ENCODE results near the gene MARCHF11. TPM values are rescaled to one million over a fixed set of nuclear protein-coding genes. Genes with fewer than 3 reads are reported as not detected.

MARCHF11 gene
- total and polyA plus RNA-seq, 2 of the 8 experiments (the other 6 are each of a cell fraction or from before 2014, with no cell fraction given) = 0.27 to 0.82 TPM

GRCh38 chr5:16065831-16066230 is 113.8 kb downstream of the MARCHF11 start:
- TF ChIP-seq, protein P1, sequence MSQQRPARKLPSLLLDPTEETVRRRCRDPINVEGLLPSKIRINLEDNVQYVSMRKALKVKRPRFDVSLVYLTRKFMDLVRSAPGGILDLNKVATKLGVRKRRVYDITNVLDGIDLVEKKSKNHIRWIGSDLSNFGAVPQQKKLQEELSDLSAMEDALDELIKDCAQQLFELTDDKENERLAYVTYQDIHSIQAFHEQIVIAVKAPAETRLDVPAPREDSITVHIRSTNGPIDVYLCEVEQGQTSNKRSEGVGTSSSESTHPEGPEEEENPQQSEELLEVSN (IDR thresholded peaks at IDR 0.05) = no peak
- TF ChIP-seq EP300 (IDR thresholded peaks at IDR 0.05; ENCODE audit: borderline replicate concordance in 1 of 2, low read depth in 2 of 2, low read length in 2 of 2) (no peak), CHD1 (IDR thresholded peaks at IDR 0.05; ENCODE audit: low read depth, low read length) (no peak)
- Histone ChIP-seq H2BK20ac (ENCODE audit: low read length) (no peak overlapping the region), H2AK5ac (ENCODE audit: low read depth, low read length) (no peak overlapping the region), H3K27me3 (replicated peaks in 1 of 4; ENCODE audit: control insufficient read depth in 3 of 4, extremely low read depth in 1 of 4, insufficient read depth in 3 of 4, low read length in 3 of 4) (peaks cover 0 to 1% (median 0%) of the 10 kb centered on the region in 4 experiments; a peak in 1 of 7 replicates), H2BK5ac (ENCODE audit: low read depth, low read length) (no peak overlapping the region), H3K36me3 (ENCODE audit: control insufficient read depth in 2 of 4, insufficient read depth in 4 of 4, low read length in 3 of 4) (no peaks in the 10 kb centered on the region), H2AFZ (ENCODE audit: low read length) (no peak overlapping the region), H3K27ac (ENCODE audit: low read depth, low read length) (no peak overlapping the region), H2BK12ac (ENCODE audit: low read depth, low read length) (no peak overlapping the region), H3K23ac (ENCODE audit: insufficient read length) (no peak overlapping the region), H4K8ac (ENCODE audit: extremely low read depth, insufficient read depth, low read length) (no peak overlapping the region), H2BK15ac (ENCODE audit: low read length) (no peak overlapping the region), H3K79me2 (ENCODE audit: control insufficient read depth in 1 of 2, insufficient read depth in 2 of 2, low read length in 2 of 2) (no peaks in the 10 kb centered on the region), H4K5ac (ENCODE audit: insufficient read length, low read depth, low read length) (no peak overlapping the region), H4K91ac (replicated peaks; ENCODE audit: insufficient read length, low read length) (no peak overlapping the region), H3K18ac (ENCODE audit: extremely low read depth, low read length) (no peak overlapping the region), H3K23me2 (ENCODE audit: low read depth, low read length) (0 out of 2 replicates have a peak, but pooled peaks cover 2% of the 10 kb centered on the region), H3K56ac (replicated peaks; ENCODE audit: insufficient read length, low read depth, low read length) (no peak overlapping the region), H3K4me2 (ENCODE audit: insufficient read depth in 1 of 2, low read depth in 2 of 2, low read length in 2 of 2) (no peak overlapping the region), H3K4me3 (ENCODE audit: extremely low read depth in 1 of 4, insufficient read depth in 2 of 4, low read depth in 3 of 4, low read length in 4 of 4) (no peak overlapping the region), H4K20me1 (replicated peaks in 1 of 2; ENCODE audit: control insufficient read depth in 1 of 2, insufficient read depth in 2 of 2, low read length in 2 of 2) (no peaks in the 10 kb centered on the region), H3K79me1 (ENCODE audit: low read depth, low read length) (no peaks in the 10 kb centered on the region), H3K14ac (ENCODE audit: insufficient read length) (no peak overlapping the region), H2BK120ac (replicated peaks; ENCODE audit: low read depth, low read length) (no peak overlapping the region), H3K4me1 (replicated peaks in 1 of 4; ENCODE audit: control insufficient read depth in 3 of 4, insufficient read depth in 4 of 4, low read length in 3 of 4) (no peaks in the 10 kb centered on the region), H3K9ac (replicated peaks in 1 of 4; ENCODE audit: extremely low read depth in 1 of 4, low read depth in 3 of 4, low read length in 3 of 4) (no peak overlapping the region), H3K4ac (replicated peaks; ENCODE audit: insufficient read length, low read depth, low read length) (no peak overlapping the region), H3K9me3 (ENCODE audit: insufficient read depth in 2 of 2, low read depth in 1 of 2, low read length in 1 of 2) (no peaks in the 10 kb centered on the region)
- CTCF ChIA-PET (ENCODE audit: partially characterized antibody) = no interaction called here
- DNase-seq (ENCODE audit: low read depth in 1 of 2, low spot score in 2 of 2) (no peak), FAIRE-seq (no peak)
- POLR2A ChIA-PET (ENCODE audit: partially characterized antibody) = no interaction called here
- 83% methylated on average over 4 of the region's 4 CpGs; no CpG with 5 or more reads in 1 of the 2 experiments for WGBS, 2 experiments (ENCODE audit: extremely low coverage in 1 of 2, insufficient coverage in 1 of 2, insufficient read length in 1 of 2, insufficient replicate concordance in 2 of 2, low coverage in 1 of 2, low lambda C conversion rate in 2 of 2, missing lambda C conversion rate in 1 of 2)

All from H1 (cell line).